Stimulated activated memory B cell treated with anti-CD40 and anti-IgM and Interleukin-4, amounts not matched to agents 10 μg/mL and 1 μg/mL and 100 μg/mL, for 72 hours (primary cell): Measurements from ENCODE around the gene ANKRD55.
"Not testable (repeated sequence)": the region's sequence is repeated elsewhere in the genome, so short reads cannot be mapped to it uniquely, and the experiment has no call there.

ENCODE experiments used
- ATAC-seq: fragments of 150-1000 bp; cut with Tn5 transposase; 2 replicates; pipeline ENCODE4 v1.10.0; 2021
- H3K27ac Mint-ChIP-seq: one replicate; pipeline ENCODE4 v1.8.0; 2022; ENCODE audit warnings: mild to moderate bottlenecking, mixed read lengths
- H3K27me3 Mint-ChIP-seq: one replicate; pipeline ENCODE4 v1.8.0; 2022; ENCODE audit warnings: mixed read lengths
- H3K36me3 Mint-ChIP-seq: one replicate; pipeline ENCODE4 v1.8.0; 2022; ENCODE audit warnings: mixed read lengths
- H3K4me1 Mint-ChIP-seq: one replicate; pipeline ENCODE4 v1.8.0; 2022; ENCODE audit warnings: mixed read lengths
- H3K4me3 Mint-ChIP-seq: one replicate; pipeline ENCODE4 v1.8.0; 2022; ENCODE audit warnings: mild to moderate bottlenecking, moderate library complexity, mixed read lengths
- H3K9me3 Mint-ChIP-seq: one replicate; pipeline ENCODE4 v1.8.0; 2022; ENCODE audit warnings: mixed read lengths

Gene ANKRD55

DNA sequence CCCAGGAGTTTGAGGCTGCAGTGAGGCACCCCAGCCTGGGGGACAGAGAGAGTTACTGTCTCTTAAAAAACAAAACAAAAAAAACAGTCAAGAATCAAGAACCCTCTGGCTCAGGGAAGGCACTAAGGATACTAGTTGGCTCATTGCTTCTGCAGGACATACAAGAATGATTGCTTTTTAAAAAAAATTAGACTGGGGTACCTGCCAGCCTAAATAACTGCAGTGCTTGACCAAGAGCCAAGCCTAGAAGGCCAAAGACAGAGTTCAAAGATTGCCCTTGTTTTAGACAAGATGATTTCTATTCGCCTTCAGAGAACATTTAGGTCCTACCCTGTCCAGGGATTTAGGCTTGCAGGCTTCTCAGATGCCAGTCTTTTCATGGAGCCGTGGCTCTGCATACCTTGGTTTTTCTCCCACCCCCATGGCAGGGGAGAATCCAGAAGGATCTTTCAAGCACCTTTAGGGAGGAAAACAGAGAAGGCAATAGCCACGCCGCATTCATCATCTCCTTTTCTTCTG is 144.6 kb downstream of the ANKRD55 start:
- Mint-ChIP-seq H3K9me3 (peaks cover 1% of the 10 kb centered on the region), H3K4me1 (no peaks in the 10 kb centered on the region), H3K27me3 (peaks cover 36% of the 10 kb centered on the region), H3K27ac (no peak overlapping the region), H3K4me3 (no peak overlapping the region), H3K36me3 (no peaks in the 10 kb centered on the region)
- ATAC-seq, result no peak

DNA sequence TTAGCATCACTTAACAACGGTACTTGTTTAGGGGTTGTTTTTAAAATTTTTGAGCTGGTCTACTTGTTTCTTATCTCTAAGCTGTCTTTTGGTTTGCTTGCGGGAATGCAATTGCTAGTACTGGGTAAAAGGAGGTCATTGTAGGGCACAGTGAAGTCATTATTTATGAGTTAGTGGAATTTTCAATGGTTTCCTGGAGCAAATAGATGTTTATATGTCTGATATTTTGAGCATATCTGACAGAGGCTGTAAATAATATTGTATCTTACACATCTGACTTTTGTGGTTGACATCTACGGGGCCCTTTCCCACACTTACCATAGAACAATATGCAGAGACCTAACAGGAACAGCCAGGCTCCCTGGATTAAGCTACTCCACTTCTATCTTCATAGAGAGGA is 147.9 kb downstream of the ANKRD55 start:
- no peak for ATAC-seq
- Mint-ChIP-seq H3K27ac (no peak overlapping the region), H3K4me3 (no peak overlapping the region), H3K9me3 (peaks cover 2% of the 10 kb centered on the region), H3K4me1 (peaks cover 13% of the 10 kb centered on the region), H3K27me3 (peaks cover 42% of the 10 kb centered on the region), H3K36me3 (no peaks in the 10 kb centered on the region)

DNA sequence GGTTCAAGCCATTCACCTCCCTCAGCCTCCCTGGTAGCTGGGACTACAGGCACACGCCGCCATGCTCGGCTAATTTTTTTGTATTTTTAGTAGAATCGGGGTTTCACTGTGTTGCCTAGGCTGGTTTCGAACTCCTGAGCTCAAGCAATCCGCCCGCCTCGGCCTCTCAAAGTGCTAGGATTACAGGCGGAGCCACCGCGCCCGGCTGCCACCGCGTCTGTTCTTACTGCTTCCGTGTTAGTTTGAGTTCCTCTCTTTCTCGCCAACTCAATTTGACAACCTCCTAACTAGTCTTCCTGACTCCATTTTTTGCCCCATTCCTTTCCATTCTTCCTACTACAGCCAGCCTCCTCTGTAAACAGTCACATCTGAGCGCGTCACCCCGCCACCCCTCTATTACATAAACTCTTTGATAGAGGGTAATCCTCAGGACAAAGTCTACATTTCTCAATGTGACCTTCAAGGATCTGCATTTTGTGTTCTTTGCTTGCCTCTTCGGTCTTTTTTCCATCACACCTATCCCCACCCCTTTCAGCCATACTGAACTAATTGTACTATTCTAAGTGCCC is 149.8 kb downstream of the ANKRD55 start:
- Mint-ChIP-seq H3K9me3 (peaks cover 2% of the 10 kb centered on the region), H3K4me1 (peaks cover 17% of the 10 kb centered on the region), H3K27me3 (peaks cover 56% of the 10 kb centered on the region), H3K27ac (no peak overlapping the region), H3K36me3 (no peaks in the 10 kb centered on the region), H3K4me3 (no peak overlapping the region)
- ATAC-seq, result no peak

DNA sequence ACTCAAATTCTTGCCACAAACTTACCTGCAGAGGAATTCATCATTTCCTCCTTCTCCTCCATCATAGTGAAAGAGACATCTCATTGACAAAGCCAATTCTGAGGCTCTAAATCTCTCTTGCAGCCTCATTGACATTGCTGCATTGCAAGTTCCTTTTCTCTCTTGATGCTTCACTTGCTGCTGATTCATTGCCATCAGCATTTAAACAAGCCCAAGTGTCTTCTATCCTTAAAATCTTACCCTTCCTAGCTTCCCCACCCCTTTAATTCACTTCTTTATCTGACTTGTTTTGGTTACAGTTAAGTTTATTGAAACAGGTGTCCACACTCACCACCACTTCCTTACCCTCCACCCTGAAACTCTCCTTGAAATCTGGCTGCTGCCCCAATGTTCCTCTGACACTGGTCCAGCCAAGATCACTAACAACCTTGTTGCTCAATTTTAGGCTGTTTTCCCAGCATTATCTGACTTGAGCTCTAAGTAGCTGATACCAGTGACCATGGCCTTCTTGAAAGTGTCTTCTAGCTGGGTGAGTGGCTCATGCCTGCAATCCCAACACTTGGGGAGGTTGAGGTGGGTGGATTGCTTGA is 152.0 kb downstream of the ANKRD55 start:
- not testable (repeated sequence) for H3K36me3 Mint-ChIP-seq, H3K9me3 Mint-ChIP-seq, H3K4me3 Mint-ChIP-seq
- Mint-ChIP-seq H3K27me3 (peaks cover 59% of the 10 kb centered on the region), H3K4me1 (peaks cover 25% of the 10 kb centered on the region), H3K27ac (peak overlapping the region; percentile 5)
- peak; percentile 84 for ATAC-seq

DNA sequence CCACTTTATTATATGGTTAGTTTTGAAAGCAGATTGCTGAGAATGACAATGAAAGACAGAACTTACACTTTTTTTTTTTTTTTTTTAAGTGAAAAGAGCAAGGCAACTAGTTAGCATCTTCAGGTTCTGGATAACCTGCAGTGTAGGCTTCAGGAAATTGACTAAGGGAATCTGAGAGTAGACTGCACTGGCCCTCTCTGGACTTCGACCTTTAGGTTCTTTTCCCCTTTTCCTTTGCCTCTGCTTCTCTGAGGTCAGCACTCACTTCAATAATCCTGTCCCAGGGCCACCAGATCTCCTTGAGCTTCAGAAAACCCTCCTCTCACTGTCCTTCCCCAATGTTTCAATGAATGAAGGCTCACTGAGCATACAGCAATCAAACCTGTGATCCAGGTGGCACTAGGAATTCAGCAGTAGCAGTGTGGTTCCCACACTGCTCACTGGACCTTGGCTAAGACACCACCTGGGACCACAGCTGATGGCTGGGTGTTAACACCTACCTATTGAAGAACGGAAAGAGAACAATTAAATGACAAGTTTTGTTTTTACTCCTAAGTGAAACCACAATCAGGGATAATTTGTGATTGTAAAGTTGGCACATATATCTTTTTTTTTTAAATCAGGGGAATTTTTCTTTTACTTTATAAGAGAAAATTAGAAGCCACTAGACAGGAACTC is 152.6 kb downstream of the ANKRD55 start:
- peaks cover 2% of the 10 kb centered on the region for H3K9me3 Mint-ChIP-seq
- peaks cover 25% of the 10 kb centered on the region for H3K4me1 Mint-ChIP-seq
- H3K4me3 Mint-ChIP-seq, result no peak overlapping the region
- no peaks in the 10 kb centered on the region for H3K36me3 Mint-ChIP-seq
- peaks cover 54% of the 10 kb centered on the region for H3K27me3 Mint-ChIP-seq
- peak; percentile 83 for ATAC-seq
- peak overlapping the region; percentile 5 for H3K27ac Mint-ChIP-seq

DNA sequence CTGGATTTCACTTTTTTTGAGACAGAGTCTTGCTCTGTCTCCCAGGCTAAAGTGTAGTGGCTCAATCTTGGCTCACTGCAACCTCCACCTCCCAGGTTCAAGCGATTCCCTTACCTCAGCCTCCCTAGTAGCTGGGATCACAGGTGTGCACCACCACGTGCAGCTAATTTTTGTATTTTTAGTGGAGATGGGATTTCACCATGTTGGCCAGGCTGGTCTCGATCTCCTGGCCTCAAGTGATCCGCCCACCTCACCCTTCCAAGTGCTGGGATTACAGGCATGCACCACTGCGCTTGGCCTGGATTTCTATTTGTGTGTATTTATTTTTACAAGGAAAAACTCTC is 154.0 kb downstream of the ANKRD55 start:
- peaks cover 25% of the 10 kb centered on the region for H3K4me1 Mint-ChIP-seq
- H3K27ac Mint-ChIP-seq, H3K4me3 Mint-ChIP-seq, ATAC-seq, H3K9me3 Mint-ChIP-seq, H3K36me3 Mint-ChIP-seq: not testable (repeated sequence)
- peaks cover 41% of the 10 kb centered on the region for H3K27me3 Mint-ChIP-seq

DNA sequence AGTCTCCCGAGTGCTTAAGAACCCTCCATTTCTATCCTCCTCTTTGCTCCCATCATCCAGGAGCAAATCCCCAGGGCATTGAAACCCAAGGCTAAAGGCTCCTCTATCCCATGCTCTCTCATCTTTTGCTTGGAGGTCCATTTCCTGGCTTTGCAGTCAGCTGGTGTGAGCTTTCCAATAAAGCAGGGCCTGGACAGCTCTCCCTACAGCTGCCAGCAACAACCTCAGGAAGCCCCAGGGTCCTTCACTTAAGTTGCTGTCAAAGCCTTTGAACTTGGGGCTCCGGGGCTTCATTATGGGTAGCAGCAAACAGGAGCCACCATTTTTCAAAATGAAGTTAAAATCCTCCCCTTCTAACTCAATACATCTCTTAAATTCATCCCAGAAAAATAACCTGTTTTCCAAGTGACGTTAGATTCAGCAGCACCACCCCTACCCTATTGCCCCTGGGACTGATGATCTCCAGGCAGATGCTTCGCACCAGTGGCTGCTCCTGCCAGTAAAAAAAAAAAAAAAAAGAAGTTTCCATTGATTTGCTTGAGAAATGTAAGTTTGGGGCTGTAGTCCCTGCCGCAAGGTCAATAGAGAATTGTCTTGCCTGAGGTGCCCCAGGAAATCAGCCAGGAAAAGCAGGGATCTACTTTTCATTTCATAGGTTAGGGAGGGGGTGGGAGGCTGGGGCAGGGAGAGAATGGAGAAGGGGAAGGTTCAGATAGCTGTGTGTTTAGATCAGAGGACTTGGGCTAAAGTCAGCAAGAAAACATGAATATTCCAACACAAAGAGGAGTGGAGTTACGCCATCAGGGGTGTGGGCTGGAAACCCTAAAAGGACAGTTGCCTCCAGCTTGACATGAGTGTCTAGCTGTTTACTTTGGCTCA is 154.6 kb downstream of the ANKRD55 start:
- H3K27me3 Mint-ChIP-seq, result peaks cover 35% of the 10 kb centered on the region
- no peak overlapping the region for H3K4me3 Mint-ChIP-seq
- peaks cover 25% of the 10 kb centered on the region for H3K4me1 Mint-ChIP-seq
- no peak overlapping the region for H3K27ac Mint-ChIP-seq
- H3K36me3 Mint-ChIP-seq, result no peaks in the 10 kb centered on the region
- peaks cover 1% of the 10 kb centered on the region for H3K9me3 Mint-ChIP-seq
- ATAC-seq, result no peak

DNA sequence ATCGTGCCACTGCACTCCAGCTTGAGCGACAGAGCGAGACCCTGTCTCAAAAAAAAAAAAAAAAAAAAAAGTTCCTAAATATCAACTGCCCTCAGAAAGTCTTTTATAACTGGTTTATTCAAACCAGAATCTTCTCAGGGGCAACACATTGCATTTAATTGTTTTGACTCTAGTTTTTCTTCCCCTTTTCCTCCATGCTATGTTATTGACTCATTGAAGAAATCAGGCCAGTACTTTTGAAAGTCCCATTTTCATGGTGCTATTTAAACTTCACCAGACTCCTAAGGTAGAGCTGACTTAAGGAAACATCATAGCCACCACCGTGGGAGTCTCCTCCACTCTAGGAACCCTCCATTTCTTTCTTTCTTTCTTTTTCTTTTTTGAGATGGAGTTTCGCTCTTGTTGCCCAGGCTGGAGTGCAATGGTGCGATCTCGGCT is 155.3 kb downstream of the ANKRD55 start:
- Mint-ChIP-seq H3K36me3 (no peaks in the 10 kb centered on the region), H3K4me1 (peaks cover 25% of the 10 kb centered on the region), H3K27me3 (peaks cover 30% of the 10 kb centered on the region), H3K9me3 (no peaks in the 10 kb centered on the region), H3K27ac (no peak overlapping the region), H3K4me3 (no peak overlapping the region)
- ATAC-seq, result peak; percentile 49

DNA sequence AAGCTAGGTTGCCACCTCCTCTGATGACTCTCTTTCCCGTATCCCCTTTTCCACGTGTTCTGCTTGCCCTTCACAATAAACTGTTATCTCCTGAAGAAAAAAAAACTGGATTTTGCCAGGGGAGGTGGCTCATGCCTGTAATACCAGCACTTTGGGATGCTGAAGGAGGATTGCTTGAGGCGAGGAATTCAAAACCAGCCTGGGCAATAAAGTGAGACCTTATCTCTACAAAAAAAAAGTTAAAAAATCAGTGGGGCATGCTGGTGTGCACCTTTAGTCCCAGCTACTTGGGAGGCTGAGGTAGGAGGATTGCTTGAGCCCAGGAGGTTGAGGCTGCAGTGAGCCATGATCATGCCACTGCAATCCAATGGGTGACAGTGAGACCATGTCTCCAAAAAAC is 156.6 kb downstream of the ANKRD55 start:
- H3K36me3 Mint-ChIP-seq, result no peaks in the 10 kb centered on the region
- no peak for ATAC-seq
- H3K4me1 Mint-ChIP-seq, result peaks cover 30% of the 10 kb centered on the region
- no peak overlapping the region for H3K4me3 Mint-ChIP-seq
- peaks cover 30% of the 10 kb centered on the region for H3K27me3 Mint-ChIP-seq
- H3K9me3 Mint-ChIP-seq, result no peaks in the 10 kb centered on the region
- no peak overlapping the region for H3K27ac Mint-ChIP-seq

DNA sequence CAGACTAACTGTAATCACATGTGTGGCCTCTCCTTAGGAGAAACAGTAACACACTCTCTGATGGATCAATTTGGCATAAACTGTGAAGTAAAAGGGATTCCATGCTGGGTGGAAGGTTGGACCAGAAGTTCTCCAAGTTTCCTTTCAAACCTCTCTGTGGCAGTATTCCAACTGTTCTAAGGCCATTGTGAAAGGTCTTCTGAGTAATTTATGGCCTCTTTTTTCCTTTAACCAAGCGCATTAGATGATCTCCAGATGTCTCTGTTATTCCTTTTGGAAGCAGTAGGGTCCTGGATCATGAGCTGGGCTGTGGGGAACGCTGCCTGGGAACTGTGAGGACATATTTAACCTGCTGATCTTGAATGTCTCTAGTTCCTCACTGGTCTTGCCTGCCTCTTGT is 157.8 kb downstream of the ANKRD55 start:
- no peak for ATAC-seq
- Mint-ChIP-seq H3K27me3 (peaks cover 30% of the 10 kb centered on the region), H3K4me3 (no peak overlapping the region)

DNA sequence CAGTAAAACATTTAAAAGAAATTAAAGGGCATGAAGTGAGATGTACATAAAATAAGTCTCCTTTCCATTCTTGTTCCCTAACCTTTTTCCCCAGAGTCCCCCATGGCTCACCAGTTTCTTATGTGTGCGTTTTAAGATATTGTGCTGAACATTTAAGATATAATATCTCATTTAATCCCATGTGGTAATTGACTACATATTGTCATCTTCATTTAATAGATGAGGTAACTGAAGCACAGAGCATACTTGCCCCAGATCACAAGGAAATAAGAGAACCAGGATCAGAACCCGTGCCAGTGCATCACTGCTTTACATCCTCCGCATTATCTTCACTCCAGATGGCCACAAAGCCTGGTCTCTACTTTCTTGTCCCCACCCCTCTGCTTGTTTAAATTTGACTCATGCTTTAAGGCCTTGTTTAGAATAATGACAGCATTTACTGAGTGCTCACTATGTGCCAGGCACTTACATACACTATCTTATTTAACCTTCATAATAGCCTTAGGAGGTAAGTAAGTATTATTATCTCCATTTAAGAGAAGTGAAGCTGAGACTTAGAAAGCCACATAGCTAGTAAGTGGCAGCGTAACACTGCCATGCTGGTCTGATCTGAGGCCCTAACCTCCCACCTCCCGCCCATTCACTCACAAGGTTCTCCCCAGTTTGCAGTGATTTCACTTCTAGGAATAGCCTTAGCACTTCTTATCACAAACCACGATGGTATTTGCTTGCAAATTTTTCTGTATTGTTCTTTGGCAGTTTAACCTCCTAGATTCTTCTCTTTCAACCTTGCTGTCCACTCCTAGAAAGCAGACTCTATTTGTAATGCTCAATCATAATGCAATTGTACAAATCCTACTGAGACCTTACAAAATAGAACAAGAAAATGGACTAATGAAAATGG is 160.0 kb downstream of the ANKRD55 start:
- no peak for ATAC-seq
- Mint-ChIP-seq H3K36me3 (no peaks in the 10 kb centered on the region), H3K27ac (no peak overlapping the region), H3K4me3 (no peak overlapping the region), H3K27me3 (peaks cover 13% of the 10 kb centered on the region), H3K4me1 (peaks cover 24% of the 10 kb centered on the region), H3K9me3 (no peaks in the 10 kb centered on the region)

More for the DNA sequence above, 157.8 kb downstream of the ANKRD55 start:
- H3K27ac Mint-ChIP-seq, result no peak overlapping the region
- peaks cover 30% of the 10 kb centered on the region for H3K4me1 Mint-ChIP-seq
- H3K9me3 Mint-ChIP-seq, result no peaks in the 10 kb centered on the region
- H3K36me3 Mint-ChIP-seq, result no peaks in the 10 kb centered on the region

DNA sequence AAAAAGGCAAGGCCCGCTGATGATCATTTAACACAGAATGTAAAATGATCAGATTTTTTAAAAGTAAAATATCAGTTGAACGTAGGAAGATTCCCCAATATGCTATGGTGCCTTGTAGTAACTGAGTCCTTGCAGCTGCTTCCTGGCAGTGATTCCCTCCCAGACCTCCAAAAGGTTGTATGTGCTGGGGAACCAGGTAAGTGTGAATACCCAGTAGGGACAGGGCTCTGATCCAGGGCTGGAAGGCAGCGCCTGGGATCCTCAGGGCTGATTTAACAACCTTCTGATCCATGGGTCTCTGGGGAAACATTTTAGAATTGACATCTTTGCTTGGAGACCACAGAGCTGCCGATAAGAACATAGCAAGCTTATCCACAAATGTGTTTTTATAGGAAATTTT is 161.7 kb downstream of the ANKRD55 start:
- Mint-ChIP-seq H3K4me1 (peaks cover 18% of the 10 kb centered on the region), H3K9me3 (no peaks in the 10 kb centered on the region), H3K27ac (peak overlapping the region; percentile 6), H3K4me3 (no peak overlapping the region), H3K27me3 (peaks cover 5% of the 10 kb centered on the region), H3K36me3 (no peaks in the 10 kb centered on the region)
- no peak for ATAC-seq

DNA sequence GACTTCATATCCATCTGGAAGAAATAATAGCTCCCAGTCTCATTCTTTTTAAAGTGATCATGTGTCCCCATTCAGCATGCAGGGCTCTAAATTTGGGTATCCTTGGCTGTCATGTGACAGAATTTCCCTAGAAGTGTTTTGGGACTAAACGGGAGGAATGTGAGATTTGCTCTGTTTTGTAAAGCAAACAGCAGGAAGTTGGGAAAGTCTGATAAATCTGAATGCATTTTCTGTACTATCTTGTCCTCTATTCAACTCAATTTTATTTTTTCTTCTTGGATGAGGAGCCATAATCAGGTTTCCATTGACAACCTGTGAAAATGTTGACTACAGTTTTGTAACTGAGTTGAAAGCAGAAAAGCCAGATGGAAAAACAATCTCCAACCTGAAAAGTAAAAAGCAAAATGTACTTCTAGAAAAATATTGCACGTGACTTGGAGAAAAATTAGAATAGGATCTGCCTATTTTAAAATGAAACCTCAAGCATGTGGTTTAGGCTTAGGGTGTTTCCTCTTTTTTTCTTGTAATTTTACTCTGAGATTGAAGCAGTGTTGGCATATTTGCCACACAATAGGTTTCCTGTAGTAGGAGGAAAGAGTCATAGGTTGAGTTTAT is 162.2 kb downstream of the ANKRD55 start:
- Mint-ChIP-seq H3K4me1 (peaks cover 18% of the 10 kb centered on the region), H3K27me3 (no peaks in the 10 kb centered on the region), H3K9me3 (no peaks in the 10 kb centered on the region), H3K4me3 (no peak overlapping the region), H3K36me3 (no peaks in the 10 kb centered on the region), H3K27ac (no peak overlapping the region)
- peak; percentile 68 for ATAC-seq

DNA sequence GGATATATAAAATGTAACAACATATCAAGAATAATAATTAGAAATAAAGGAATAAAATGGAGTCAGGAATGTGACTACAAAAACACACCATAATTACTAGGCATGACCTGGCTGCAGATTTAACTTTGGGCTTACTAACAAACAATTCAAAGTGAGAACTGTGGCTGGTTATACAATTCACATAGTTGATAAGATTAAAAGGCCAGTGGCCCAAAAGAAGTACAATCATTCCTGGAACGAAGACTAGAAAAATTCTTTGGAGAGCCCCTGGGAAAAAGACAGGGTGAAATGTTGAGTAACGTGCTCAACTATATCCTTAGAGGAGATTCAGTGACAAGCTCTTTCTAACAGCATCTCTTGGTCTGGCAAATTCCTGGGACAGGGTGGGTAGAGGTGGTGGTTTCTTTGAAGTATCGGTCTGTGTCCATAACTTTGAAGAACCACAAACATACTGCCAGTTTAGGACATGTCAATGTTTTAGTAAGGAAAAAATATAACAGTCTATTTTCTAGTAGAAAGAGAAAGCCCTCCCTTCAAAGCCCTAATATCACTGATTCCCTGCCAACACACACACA is 163.4 kb downstream of the ANKRD55 start:
- peaks cover 18% of the 10 kb centered on the region for H3K4me1 Mint-ChIP-seq
- no peaks in the 10 kb centered on the region for H3K36me3 Mint-ChIP-seq
- no peaks in the 10 kb centered on the region for H3K27me3 Mint-ChIP-seq
- ATAC-seq, result no peak
- H3K4me3 Mint-ChIP-seq, result no peak overlapping the region
- H3K27ac Mint-ChIP-seq, result no peak overlapping the region
- H3K9me3 Mint-ChIP-seq, result no peaks in the 10 kb centered on the region
